Lower leg skin (tissue), 3 donors: ENCODE results near the gene SPAG7.

Experiments
- POLR2A ChIP-seq, 2 donors: fragments of 450-650 bp; IDR thresholded peaks; one replicate each; pipeline ENCODE4 v1.6.1; 2016 to 2017; ENCODE audit warnings: antibody characterized with exemption in 2 of 2, mild to moderate bottlenecking in 1 of 2, moderate library complexity in 1 of 2
- TF ChIP-seq, protein P1 (sequence below), 3 donors: fragments of 450-650 bp; IDR thresholded peaks; one replicate each; pipeline ENCODE4 v1.5.1; 2016; ENCODE audit warnings: antibody characterized with exemption in 3 of 3, mild to moderate bottlenecking in 3 of 3, moderate library complexity in 2 of 3

DNA sequence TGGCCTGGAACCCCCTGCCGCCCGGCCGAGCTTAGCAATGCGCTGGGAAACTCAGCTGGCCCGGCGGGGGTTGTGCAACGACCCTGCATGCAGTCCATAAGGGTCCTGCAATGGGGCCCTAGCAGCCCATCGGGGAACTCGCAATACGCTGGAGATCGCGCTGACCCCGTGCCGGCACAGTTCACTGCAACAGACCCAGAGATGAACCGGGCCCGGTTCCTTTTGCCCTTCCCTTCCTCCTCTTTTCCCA, 28.1 kb downstream of the SPAG7 start:
- TF ChIP-seq, protein P1, sequence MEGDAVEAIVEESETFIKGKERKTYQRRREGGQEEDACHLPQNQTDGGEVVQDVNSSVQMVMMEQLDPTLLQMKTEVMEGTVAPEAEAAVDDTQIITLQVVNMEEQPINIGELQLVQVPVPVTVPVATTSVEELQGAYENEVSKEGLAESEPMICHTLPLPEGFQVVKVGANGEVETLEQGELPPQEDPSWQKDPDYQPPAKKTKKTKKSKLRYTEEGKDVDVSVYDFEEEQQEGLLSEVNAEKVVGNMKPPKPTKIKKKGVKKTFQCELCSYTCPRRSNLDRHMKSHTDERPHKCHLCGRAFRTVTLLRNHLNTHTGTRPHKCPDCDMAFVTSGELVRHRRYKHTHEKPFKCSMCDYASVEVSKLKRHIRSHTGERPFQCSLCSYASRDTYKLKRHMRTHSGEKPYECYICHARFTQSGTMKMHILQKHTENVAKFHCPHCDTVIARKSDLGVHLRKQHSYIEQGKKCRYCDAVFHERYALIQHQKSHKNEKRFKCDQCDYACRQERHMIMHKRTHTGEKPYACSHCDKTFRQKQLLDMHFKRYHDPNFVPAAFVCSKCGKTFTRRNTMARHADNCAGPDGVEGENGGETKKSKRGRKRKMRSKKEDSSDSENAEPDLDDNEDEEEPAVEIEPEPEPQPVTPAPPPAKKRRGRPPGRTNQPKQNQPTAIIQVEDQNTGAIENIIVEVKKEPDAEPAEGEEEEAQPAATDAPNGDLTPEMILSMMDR (IDR thresholded peaks at IDR 0.05): no peak
- no peak for TF ChIP-seq POLR2A (IDR thresholded peaks at IDR 0.05)
